Upper lobe of right lung (tissue), 1 donor: ENCODE results near the gene CD99L2. TPM values are rescaled to one million over a fixed set of nuclear protein-coding genes. Genes with fewer than 3 reads are reported as not detected.
A peak's percentile ranks its signal among the peaks of the same experiment; 100 is the strongest.

Source experiments
- ATAC-seq: fragments of 200-7000 bp; cut with Tn5 transposase; one replicate; pipeline ENCODE4 v1.9.1; 2020; ENCODE audit warnings: mild to moderate bottlenecking, moderate library complexity
- DNase-seq: peaks from one replicate; pipeline ENCODE4 v3.0.0-alpha.2; 2020
- H3K27ac ChIP-seq: fragments of 200-600 bp; one replicate; pipeline ENCODE4 v1.8.0; 2022
- H3K27me3 ChIP-seq: fragments of 200-600 bp; one replicate; pipeline ENCODE4 v1.8.0; 2022; ENCODE audit warnings: mild to moderate bottlenecking
- H3K36me3 ChIP-seq: fragments of 200-600 bp; one replicate; pipeline ENCODE4 v1.8.0; 2022
- H3K4me1 ChIP-seq: fragments of 200-600 bp; one replicate; pipeline ENCODE4 v1.8.0; 2022
- H3K4me3 ChIP-seq: fragments of 200-600 bp; one replicate; pipeline ENCODE4 v1.8.0; 2022; ENCODE audit warnings: mild to moderate bottlenecking
- H3K9me3 ChIP-seq: fragments of 200-600 bp; one replicate; pipeline ENCODE4 v1.8.0; 2022
- intact Hi-C: fragments of 100-400 bp; cut with DNase I; formaldehyde crosslinking; loops from one replicate; pipeline ENCODE4 v1.11.0; 2022
- total RNA-seq: library from RNA; stranded (reverse); fragmentation: NEBNext Ultra II Directional; extraction: Animal tissue kit (Norgen Biotek cat#: 25700); gene quantifications from one replicate; pipeline ENCODE4 v1.2.1, GENCODE V29; 2021
- TF ChIP-seq, protein P1 (sequence below): fragments of 200-600 bp; IDR thresholded peaks from one replicate; pipeline ENCODE4 v1.8.0; 2022; ENCODE audit warnings: antibody characterized with exemption
- donor health status: DM: no; HTN: yes; CAD: no; lungs with severe emphysema.

The CD99L2 gene
- total RNA-seq, 1 donor from 2014 or later, result 38.4 TPM

DNA sequence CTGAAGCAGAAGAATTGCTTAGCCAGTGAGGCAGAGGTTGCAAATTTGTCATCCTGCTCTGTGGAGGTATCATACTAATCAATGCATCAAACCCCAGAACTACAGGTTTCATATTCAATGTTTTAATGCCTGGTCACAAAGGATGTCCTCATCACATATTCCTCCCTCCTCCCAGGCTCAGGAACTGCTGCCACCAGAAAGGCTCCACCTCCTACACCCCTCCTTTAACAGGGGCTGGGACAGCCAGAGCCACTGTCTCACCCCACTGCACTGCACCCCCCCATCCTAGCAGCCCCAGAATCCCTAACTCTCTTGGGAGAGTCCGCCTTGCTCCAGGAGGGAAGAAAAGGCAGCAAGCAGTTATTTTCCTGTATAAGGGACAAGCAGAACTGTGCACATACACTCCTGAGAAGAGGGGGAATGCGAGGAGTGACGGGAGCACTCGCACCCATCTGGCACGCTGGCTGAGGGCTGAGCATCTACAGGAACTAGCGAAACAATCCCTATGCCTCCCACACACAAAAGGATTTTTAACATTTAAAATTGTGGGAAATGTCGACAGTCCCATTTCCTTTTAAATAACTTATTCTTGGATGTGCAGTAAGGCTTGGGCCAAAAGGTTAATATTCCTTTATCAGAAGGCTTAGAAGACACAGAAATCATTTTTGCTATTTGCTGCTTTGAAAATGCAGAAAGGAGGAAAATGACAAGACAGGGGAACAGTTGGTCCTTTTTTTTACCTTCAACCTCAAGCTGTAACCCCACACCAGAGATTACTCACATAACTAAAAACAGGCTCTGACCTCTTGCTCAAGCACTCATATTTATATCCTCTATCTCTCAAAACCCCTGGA, 27.8 kb downstream of the CD99L2 start:
- DNase-seq (no peak), ATAC-seq (no peak)
- H3K36me3 ChIP-seq, result no peaks in the 10 kb centered on the region

DNA sequence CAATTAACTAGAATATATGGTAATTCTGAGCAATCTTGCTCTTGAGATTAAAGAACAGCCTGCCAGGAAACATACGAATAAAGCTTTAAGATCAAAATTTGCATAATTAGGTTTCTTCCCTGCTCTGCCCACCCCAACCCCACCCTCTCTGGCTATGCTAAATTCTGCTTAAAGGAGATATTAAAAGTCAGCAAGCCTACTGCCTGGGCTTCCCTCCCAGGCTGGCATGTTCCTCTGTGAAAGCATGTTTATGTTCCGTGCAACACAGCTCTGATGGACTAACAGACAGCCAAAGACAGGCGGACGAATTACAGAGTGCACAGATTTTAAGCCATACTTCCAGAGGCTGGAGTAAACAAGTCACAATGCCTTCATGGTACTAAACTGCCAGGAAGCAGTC, 28.4 kb downstream of the CD99L2 start:
- H3K36me3 ChIP-seq, result no peaks in the 10 kb centered on the region
- DNase-seq (no peak), ATAC-seq (no peak)
- no peaks in the 10 kb centered on the region for H3K4me1 ChIP-seq
- H3K27ac ChIP-seq, result no peak overlapping the region
- H3K27me3 ChIP-seq, result no peaks in the 10 kb centered on the region
- H3K9me3 ChIP-seq, result no peaks in the 10 kb centered on the region
- intact Hi-C loops, result no loop called here
- no peak overlapping the region for H3K4me3 ChIP-seq
- TF ChIP-seq, protein P1, sequence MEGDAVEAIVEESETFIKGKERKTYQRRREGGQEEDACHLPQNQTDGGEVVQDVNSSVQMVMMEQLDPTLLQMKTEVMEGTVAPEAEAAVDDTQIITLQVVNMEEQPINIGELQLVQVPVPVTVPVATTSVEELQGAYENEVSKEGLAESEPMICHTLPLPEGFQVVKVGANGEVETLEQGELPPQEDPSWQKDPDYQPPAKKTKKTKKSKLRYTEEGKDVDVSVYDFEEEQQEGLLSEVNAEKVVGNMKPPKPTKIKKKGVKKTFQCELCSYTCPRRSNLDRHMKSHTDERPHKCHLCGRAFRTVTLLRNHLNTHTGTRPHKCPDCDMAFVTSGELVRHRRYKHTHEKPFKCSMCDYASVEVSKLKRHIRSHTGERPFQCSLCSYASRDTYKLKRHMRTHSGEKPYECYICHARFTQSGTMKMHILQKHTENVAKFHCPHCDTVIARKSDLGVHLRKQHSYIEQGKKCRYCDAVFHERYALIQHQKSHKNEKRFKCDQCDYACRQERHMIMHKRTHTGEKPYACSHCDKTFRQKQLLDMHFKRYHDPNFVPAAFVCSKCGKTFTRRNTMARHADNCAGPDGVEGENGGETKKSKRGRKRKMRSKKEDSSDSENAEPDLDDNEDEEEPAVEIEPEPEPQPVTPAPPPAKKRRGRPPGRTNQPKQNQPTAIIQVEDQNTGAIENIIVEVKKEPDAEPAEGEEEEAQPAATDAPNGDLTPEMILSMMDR, result no peak

More for the DNA sequence above, 27.8 kb downstream of the CD99L2 start:
- TF ChIP-seq, protein P1, result no peak
- intact Hi-C loops, result no loop called here
- Histone ChIP-seq H3K4me1 (no peaks in the 10 kb centered on the region), H3K9me3 (no peaks in the 10 kb centered on the region), H3K27me3 (no peaks in the 10 kb centered on the region), H3K4me3 (no peak overlapping the region), H3K27ac (no peak overlapping the region)

DNA sequence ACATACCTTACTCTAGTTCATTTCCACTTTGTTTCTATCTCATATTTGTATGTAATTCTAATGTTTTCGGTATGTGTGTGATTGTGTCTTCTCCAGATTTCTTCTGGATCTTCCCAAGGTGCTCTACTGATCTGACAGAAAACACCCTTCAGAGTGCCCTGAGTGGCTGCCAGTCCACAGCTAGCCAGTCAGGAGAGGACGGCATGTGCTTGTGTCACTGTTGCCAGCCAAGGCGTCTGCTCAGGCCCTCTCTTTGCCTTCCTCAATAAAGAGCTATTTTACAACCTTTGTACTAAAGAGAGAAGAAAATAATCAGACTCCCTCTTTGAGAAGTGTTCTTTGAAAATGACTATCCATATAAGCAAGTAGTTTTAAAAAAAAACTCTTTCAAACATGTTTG, 29.0 kb downstream of the CD99L2 start:
- no peak for DNase-seq
- Histone ChIP-seq H3K36me3 (no peaks in the 10 kb centered on the region), H3K4me1 (no peaks in the 10 kb centered on the region), H3K9me3 (no peaks in the 10 kb centered on the region), H3K27ac (no peak overlapping the region), H3K27me3 (no peaks in the 10 kb centered on the region), H3K4me3 (no peak overlapping the region)
- TF ChIP-seq, protein P1, result no peak
- intact Hi-C loops, result no loop called here
- ATAC-seq, result peak; percentile 64

DNA sequence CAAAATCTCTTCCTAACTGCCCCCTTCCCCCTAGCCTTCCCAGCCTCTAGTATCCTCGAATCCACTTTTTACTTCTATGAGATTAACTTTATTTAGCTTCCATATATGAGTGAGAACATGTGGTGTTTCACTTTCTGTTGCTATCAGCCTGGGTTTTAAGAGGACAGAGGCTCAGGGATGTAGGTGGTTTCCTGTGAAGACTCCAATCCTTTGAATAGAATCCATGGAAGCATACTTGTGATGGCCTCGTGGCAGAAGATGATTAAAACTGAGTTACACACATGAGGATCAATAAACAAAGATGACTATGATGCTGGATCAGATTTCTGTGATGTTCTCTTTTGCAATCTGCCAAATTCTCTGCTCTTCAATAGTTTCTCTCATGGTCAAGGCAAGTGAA, 29.8 kb downstream of the CD99L2 start:
- H3K9me3 ChIP-seq, result no peaks in the 10 kb centered on the region
- intact Hi-C loops, result no loop called here
- no peak overlapping the region for H3K4me3 ChIP-seq
- TF ChIP-seq, protein P1, result no peak
- no peaks in the 10 kb centered on the region for H3K4me1 ChIP-seq
- H3K27ac ChIP-seq, result no peak overlapping the region
- no peaks in the 10 kb centered on the region for H3K36me3 ChIP-seq
- DNase-seq (no peak), ATAC-seq (no peak)
- no peaks in the 10 kb centered on the region for H3K27me3 ChIP-seq

DNA sequence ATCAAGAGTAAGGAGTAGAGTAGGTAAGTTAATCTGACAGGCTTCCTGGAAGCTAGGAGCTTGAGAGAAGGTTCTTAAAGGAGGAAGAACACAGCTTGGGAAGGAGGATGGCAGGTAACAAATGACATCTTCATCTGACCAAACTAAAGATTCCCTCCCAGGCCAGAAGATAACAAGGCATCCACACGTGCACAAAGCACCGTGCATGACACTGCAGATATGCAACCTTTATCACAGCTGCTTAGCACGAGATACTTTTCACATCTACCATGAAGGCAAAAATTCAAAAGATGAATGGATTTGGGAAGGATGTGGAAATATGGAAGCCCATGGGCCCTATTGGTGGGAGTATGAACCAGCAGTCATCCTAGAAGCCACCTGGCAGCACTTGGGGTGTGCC, 34.3 kb downstream of the CD99L2 start:
- no peaks in the 10 kb centered on the region for H3K36me3 ChIP-seq
- TF ChIP-seq, protein P1, result no peak
- H3K27me3 ChIP-seq, result no peaks in the 10 kb centered on the region
- no peaks in the 10 kb centered on the region for H3K9me3 ChIP-seq
- H3K27ac ChIP-seq, result no peak overlapping the region
- no peak for ATAC-seq
- no peaks in the 10 kb centered on the region for H3K4me1 ChIP-seq
- intact Hi-C loops, result no loop called here
- DNase-seq, result no peak
- no peak overlapping the region for H3K4me3 ChIP-seq
